Measurements from ENCODE around the gene ZNF469. TPM values are rescaled to one million over a fixed set of nuclear protein-coding genes. Genes with fewer than 3 reads are reported as not detected.

Gene ZNF469
- total and polyA plus RNA-seq, 2 of the 13 experiments (the other 11 are each of a cell fraction or from before 2014, with no cell fraction given): not detected

DNA sequence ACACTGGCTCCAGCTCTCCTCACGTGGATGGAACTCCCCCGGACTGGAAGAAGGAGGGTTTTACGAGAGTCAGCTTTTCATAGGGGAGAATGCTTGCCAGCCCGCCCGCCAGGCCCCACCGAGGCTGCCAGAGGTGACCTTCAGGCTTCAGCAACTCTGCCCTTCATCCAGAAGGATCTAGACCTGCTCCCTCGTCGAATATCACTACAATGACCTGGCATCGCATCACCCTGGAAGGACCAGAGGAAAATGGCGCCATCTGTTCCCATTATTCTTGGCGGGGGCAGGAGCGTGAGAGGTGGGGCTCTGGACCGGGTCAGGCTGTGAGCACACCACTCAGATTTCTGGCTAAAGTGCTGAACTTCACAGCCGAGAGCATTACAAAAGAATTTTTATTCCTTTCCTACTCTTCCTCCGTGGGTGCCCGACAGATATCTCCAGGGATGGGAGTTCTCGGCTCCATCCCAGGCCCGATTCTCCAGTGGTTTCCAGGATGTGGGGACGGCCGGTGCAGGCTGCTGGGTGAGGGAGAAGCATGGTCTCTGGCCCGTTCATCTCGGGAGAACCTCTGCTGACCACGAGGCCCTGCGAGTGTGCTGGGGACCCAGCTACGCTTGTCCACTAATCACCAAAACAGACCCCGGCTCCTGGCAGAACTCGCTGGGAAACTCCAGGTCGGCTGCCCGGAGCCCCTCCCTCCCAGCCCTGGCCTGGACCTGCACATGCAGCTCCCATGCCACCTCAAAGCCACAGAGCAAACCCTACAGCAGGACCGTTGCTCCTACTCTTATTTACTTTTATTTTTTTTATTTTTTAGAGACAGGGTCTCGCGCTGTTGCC lies 36.8 kb upstream of the ZNF469 start:
- no peak overlapping the region for H2AFZ ChIP-seq (ENCODE audit: low read length)
- no peaks in the 10 kb centered on the region for H4K20me1 ChIP-seq (ENCODE audit: insufficient read depth, low read length)
- ChIA-PET POLR2A (no interaction called here), CTCF (ENCODE audit: low intra/inter-chr PET ratio, low total read pairs) (no interaction called here)
- peaks cover 0 to 42% of the 10 kb centered on the region in 2 experiments; a peak in 4 of 5 replicates for H3K27me3 ChIP-seq (ENCODE audit: control insufficient read depth in 1 of 2, insufficient read depth in 2 of 2, low read length in 2 of 2)
- H3K79me2 ChIP-seq (ENCODE audit: insufficient read depth, low read length): no peaks in the 10 kb centered on the region
- no peak for DNase-seq (ENCODE audit: low spot score)
- H3K9ac ChIP-seq (ENCODE audit: insufficient read depth, low read depth, low read length): no peak overlapping the region
- H3K27ac ChIP-seq (ENCODE audit: extremely low read length, insufficient read depth, low read length): no peak overlapping the region
- no peaks in the 10 kb centered on the region for H3K4me1 ChIP-seq (ENCODE audit: insufficient read depth, low read length)
- intact Hi-C loops (cut with micrococcal nuclease; ENCODE audit: unreplicated experiment): no loop called here
- in situ Hi-C loops (cut with HindIII; ENCODE audit: extremely low pct_ligation_motif_present, low pct_unique_long_range_greater_than_20kb): no loop called here
- FAIRE-seq: no peak
- no peak overlapping the region for H3K4me3 ChIP-seq (replicated peaks in 1 of 3; ENCODE audit: insufficient read depth in 1 of 3, low read depth in 2 of 3, low read length in 3 of 3)
- H3K36me3 ChIP-seq (replicated peaks in 1 of 2; ENCODE audit: control insufficient read depth in 1 of 2, insufficient read depth in 2 of 2, low read length in 2 of 2): no peaks in the 10 kb centered on the region
- no peak for ATAC-seq
- WGBS (ENCODE audit: low lambda C conversion rate): 30% methylated on average over 24 of the region's 32 CpGs
- no peak overlapping the region for H3K4me2 ChIP-seq (ENCODE audit: low read depth, low read length)
- peaks cover 7% of the 10 kb centered on the region; the same call in 1 of the 2 replicates for H3K9me3 ChIP-seq (ENCODE audit: low read length)
- BruUV-seq (replicated peaks): no TSS peak
- TF ChIP-seq ZNF660 (CRISPR knock-in tag; IDR thresholded peaks at IDR 0.05; ENCODE audit: borderline replicate concordance, low read depth): no peak
- TF ChIP-seq, protein P1, sequence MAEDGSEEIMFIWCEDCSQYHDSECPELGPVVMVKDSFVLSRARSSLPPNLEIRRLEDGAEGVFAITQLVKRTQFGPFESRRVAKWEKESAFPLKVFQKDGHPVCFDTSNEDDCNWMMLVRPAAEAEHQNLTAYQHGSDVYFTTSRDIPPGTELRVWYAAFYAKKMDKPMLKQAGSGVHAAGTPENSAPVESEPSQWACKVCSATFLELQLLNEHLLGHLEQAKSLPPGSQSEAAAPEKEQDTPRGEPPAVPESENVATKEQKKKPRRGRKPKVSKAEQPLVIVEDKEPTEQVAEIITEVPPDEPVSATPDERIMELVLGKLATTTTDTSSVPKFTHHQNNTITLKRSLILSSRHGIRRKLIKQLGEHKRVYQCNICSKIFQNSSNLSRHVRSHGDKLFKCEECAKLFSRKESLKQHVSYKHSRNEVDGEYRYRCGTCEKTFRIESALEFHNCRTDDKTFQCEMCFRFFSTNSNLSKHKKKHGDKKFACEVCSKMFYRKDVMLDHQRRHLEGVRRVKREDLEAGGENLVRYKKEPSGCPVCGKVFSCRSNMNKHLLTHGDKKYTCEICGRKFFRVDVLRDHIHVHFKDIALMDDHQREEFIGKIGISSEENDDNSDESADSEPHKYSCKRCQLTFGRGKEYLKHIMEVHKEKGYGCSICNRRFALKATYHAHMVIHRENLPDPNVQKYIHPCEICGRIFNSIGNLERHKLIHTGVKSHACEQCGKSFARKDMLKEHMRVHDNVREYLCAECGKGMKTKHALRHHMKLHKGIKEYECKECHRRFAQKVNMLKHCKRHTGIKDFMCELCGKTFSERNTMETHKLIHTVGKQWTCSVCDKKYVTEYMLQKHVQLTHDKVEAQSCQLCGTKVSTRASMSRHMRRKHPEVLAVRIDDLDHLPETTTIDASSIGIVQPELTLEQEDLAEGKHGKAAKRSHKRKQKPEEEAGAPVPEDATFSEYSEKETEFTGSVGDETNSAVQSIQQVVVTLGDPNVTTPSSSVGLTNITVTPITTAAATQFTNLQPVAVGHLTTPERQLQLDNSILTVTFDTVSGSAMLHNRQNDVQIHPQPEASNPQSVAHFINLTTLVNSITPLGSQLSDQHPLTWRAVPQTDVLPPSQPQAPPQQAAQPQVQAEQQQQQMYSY (CRISPR knock-in tag; IDR thresholded peaks at IDR 0.05): no peak
- TF ChIP-seq ZNF138 (CRISPR knock-in tag; IDR thresholded peaks at IDR 0.05; ENCODE audit: low read depth): no peak
- TF ChIP-seq GRHL1 (CRISPR knock-in tag; conservative IDR thresholded peaks at IDR 0.05): no peak
- TF ChIP-seq, protein P2, sequence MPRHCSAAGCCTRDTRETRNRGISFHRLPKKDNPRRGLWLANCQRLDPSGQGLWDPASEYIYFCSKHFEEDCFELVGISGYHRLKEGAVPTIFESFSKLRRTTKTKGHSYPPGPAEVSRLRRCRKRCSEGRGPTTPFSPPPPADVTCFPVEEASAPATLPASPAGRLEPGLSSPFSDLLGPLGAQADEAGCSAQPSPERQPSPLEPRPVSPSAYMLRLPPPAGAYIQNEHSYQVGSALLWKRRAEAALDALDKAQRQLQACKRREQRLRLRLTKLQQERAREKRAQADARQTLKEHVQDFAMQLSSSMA (CRISPR knock-in tag; IDR thresholded peaks at IDR 0.05): no peak
- TF ChIP-seq ZNF678 (CRISPR knock-in tag; IDR thresholded peaks at IDR 0.05): no peak
- no peak for TF ChIP-seq ZNF607 (CRISPR knock-in tag; IDR thresholded peaks at IDR 0.05; ENCODE audit: borderline replicate concordance)
- no peak for TF ChIP-seq ZNF501 (CRISPR knock-in tag; IDR thresholded peaks at IDR 0.05)
- TF ChIP-seq YEATS4 (CRISPR knock-in tag; IDR thresholded peaks at IDR 0.05; ENCODE audit: borderline replicate concordance): no peak
- TF ChIP-seq, protein P3, sequence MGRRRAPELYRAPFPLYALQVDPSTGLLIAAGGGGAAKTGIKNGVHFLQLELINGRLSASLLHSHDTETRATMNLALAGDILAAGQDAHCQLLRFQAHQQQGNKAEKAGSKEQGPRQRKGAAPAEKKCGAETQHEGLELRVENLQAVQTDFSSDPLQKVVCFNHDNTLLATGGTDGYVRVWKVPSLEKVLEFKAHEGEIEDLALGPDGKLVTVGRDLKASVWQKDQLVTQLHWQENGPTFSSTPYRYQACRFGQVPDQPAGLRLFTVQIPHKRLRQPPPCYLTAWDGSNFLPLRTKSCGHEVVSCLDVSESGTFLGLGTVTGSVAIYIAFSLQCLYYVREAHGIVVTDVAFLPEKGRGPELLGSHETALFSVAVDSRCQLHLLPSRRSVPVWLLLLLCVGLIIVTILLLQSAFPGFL (CRISPR knock-in tag; IDR thresholded peaks at IDR 0.05): no peak
- no peak for TF ChIP-seq ARNT (IDR thresholded peaks at IDR 0.05)
- TF ChIP-seq ZNF724P (CRISPR knock-in tag; IDR thresholded peaks at IDR 0.05; ENCODE audit: borderline replicate concordance): no peak
- TF ChIP-seq, protein P4, sequence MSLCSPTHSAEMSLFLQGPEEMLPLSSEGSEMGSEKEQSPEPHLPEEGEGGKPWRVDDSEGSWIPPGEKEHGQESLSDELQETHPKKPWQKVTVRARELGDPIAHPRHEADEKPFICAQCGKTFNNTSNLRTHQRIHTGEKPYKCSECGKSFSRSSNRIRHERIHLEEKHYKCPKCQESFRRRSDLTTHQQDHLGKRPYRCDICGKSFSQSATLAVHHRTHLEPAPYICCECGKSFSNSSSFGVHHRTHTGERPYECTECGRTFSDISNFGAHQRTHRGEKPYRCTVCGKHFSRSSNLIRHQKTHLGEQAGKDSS (CRISPR knock-in tag; IDR thresholded peaks at IDR 0.05; ENCODE audit: borderline replicate concordance, low read depth): no peak
- TF ChIP-seq, protein P5, sequence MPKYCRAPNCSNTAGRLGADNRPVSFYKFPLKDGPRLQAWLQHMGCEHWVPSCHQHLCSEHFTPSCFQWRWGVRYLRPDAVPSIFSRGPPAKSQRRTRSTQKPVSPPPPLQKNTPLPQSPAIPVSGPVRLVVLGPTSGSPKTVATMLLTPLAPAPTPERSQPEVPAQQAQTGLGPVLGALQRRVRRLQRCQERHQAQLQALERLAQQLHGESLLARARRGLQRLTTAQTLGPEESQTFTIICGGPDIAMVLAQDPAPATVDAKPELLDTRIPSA (CRISPR knock-in tag; IDR thresholded peaks at IDR 0.05; ENCODE audit: borderline replicate concordance): no peak
